GM19023 (cell line): ENCODE measurements around the gene ZEB1.
"Not testable (repeated sequence)": the region's sequence is repeated elsewhere in the genome, so short reads cannot be mapped to it uniquely, and the experiment has no call there.

Source experiments
- ATAC-seq: cut with Tn5 transposase; IDR thresholded peaks from one replicate; pipeline ENCODE4 v1.9.1; 2021; ENCODE audit warnings: mild to moderate bottlenecking, moderate library complexity; ENCODE audit not compliant: unreplicated experiment

The ZEB1 gene

GRCh38 chr10:31479752-31480151 is 160.7 kb downstream of the ZEB1 start:
- ATAC-seq = no peak

DNA sequence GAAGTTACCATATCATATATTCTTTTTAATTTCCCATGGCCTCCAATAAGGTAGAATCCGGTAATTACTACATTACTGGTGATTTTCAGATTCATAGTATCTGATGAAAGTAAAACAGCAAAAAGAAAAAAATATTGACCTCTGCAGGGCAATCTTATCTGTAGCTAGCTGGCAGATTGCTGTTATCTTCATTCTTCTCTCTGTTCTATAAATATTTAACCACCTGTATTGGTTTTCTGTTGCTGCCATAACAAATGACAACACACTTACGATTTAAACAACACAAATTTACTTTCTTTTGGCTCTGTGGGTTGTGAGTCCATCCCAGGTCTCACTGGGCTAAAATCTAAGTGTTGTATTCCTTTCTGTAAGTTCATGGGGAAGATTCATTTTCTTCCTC is 164.5 kb downstream of the ZEB1 start:
- ATAC-seq = no peak

- ATAC-seq = no peak
These were observed 165.6 kb downstream of the ZEB1 start for GRCh38 chr10:31484431-31485135.

- ATAC-seq = no peak
These were observed 172.0 kb downstream of the ZEB1 start for GRCh38 chr10:31490858-31491504.

DNA sequence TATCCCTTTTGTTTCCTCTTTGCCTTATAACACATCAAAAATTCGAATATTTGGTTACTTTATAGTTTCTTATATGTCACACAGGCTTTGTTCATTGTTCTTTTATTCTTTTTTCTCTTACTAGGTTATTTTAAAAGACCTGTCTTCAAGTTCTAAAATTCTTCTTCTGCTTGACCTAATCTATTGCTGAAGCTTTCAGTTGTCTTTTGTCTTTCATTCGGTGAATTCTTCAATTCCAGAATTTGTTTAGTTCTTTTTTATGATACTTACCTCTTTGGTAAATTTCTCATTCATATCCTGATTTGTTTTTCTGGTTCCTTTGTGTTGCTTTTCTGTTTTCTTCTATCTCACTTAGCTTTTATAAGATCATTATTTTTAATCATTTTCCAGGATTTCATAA is 188.4 kb downstream of the ZEB1 start:
- no peak for ATAC-seq

GRCh38 chr10:31508234-31508633 is 189.2 kb downstream of the ZEB1 start:
- no peak for ATAC-seq

DNA sequence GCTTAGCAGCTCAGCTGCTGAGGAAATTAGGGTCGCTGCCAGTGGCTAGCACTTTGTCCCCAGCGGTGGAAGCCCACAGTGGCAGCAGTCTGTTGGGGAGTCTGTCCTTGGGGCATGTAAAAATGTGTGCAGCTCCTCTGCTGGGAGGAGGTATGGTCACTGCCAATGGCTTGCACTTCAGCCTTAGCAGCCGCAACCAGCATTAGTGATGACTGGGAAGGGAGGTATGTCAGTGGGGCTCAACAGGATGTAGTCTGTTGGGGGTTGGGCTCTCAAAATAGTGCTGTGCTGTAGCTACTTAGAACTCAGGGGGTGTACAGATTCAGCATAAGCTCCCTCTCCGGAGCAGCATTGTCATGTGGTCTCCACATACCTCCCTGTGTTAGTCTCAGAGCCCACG is 189.9 kb downstream of the ZEB1 start:
- no peak for ATAC-seq

- ATAC-seq = no peak
These were observed 191.0 kb downstream of the ZEB1 start for GRCh38 chr10:31509989-31510388.

- ATAC-seq = no peak
These were observed 196.1 kb downstream of the ZEB1 start for GRCh38 chr10:31515116-31515515.

DNA sequence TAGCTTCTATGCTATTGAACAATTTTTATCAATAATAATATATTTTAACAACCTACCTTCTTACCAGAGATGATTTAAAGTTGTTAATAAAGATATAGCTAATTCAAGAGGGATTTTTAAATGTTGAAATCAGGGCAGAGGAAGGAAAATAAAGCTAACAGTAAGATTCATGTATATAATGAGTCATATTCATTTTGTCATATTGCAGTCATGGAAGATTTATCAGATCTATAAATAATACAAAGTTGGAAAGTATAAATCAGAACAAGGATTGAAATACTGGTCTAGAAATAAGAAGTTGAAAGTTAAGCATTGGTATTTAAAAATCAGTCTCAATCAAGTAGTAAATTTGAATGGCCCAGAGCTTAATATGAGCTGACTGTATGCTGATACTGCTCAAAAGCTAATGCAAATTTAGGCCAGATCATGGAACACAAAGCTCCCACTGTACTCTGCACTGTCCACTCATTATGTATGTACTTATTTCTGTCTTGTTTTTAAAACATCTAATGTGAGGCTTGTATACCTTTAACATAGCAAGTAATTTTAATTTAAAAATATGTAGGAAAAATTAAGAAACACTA is 196.9 kb downstream of the ZEB1 start:
- no peak for ATAC-seq

GRCh38 chr10:31520986-31521831 is 202.2 kb downstream of the ZEB1 start:
- no peak for ATAC-seq

GRCh38 chr10:31522820-31523219 is 203.8 kb downstream of the ZEB1 start:
- no peak for ATAC-seq

DNA sequence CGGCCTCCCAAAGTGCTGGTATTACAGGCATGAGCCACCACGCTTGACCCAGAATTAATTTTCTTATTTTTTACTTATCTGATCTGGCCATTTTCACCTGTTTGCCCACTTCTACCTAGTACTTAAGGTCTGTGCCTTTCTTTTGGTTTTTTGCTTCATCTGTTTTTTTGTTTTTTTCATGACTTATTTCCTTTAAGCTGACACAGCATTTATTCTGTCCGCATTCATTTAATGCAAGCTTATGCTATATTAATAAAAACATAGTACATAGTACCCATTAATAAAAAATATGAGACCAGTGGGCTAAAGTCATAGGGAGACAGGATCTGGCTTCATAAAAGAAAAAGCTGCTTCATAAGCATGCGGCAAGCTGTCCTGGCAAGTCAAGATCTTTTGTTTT is 205.4 kb downstream of the ZEB1 start:
- ATAC-seq = no peak

DNA sequence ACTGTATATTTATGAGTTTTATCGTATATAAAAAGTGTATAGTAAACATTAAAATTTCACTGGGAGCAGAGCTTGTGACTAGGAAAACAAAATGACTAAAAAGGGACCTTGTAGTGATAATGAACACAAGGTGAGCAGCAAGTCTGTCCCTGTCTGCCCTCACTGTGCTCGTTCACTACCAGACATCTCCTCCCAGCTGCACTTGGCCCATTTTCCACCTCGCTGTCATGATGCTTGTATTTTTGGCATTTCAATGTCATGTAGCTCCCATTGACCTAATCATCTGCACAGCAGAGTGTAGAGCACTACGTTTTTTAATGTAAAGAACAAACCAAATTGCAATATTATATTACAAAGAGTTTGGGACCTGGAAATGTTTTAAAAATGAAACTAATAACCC is 207.2 kb downstream of the ZEB1 start:
- no peak for ATAC-seq

- no peak for ATAC-seq
These were observed 207.7 kb downstream of the ZEB1 start for GRCh38 chr10:31526681-31527080.

GRCh38 chr10:31528831-31529230 is 209.8 kb downstream of the ZEB1 start:
- ATAC-seq = no peak

GRCh38 chr10:31536302-31536701 is 217.3 kb downstream of the ZEB1 start:
- no peak for ATAC-seq

DNA sequence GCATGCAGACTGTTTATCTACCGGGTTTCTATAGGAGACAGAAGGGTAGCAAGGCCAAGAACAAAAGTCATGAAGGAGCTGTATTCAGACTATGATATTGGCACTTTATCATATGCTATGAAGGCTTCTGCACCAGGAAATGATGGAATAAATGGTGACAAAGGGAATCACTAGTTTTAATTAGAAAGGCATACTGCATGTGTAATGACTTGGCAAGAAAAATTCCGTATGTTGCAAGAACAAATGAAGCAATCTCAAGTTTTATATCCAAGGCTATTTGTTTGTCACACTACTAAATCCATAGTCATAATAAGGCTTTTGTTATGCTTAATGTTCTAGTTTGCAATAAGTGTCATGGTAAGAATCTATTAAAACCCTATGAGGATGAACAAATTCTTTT is 230.9 kb downstream of the ZEB1 start:
- no peak for ATAC-seq

GRCh38 chr10:31554556-31554955 is 235.5 kb downstream of the ZEB1 start:
- no peak for ATAC-seq

- no peak for ATAC-seq
These were observed 238.8 kb downstream of the ZEB1 start for GRCh38 chr10:31557854-31558253.

DNA sequence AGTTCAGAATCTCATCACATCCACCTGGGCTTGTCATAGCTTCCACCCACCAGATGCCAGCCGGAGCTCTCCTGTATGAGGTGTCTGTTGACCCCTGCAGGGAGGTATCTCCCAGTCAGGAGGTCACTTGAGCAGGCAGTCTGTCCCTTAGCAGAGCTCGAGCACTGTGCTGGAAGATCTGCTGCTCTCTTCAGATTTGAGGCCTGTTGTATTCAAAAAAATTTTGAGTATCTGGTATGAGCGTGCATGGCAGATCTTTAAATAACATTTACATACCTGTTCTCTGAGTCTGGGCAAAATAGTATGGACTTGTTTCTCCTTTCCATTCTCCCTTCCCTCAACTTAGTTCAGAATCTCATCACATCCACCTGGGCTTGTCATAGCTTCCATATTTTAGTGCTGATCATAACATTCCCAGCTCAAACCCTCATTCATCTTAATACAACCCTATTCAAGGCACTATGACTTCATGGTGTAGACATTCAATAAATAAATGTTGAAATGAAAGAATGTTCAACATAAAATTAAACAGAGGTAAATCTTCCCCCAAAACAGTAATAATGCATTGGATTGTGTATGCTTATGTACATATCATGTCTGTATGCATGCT is 249.3 kb downstream of the ZEB1 start:
- not testable (repeated sequence) for ATAC-seq
